MM.1S (cell line): ENCODE data around the gene SERP2.

ENCODE experiments used
- DNase-seq: peaks from one replicate; pipeline ENCODE4 v3.0.0-alpha.2; 2015
- H2AFZ ChIP-seq: fragments of 300-600 bp; sonication (generic); 2 replicates; pipeline ENCODE4 v1.6.0; 2016; ENCODE audit warnings: antibody characterized with exemption, low read length
- H3F3A ChIP-seq: fragments of 300-600 bp; sonication (generic); 2 replicates; pipeline ENCODE4 v1.6.1; 2016; ENCODE audit warnings: mild to moderate bottlenecking, antibody characterized with exemption, low read length, moderate library complexity, mixed read lengths; ENCODE audit not compliant: insufficient read depth
- H3K27ac ChIP-seq: fragments of 300-600 bp; sonication (generic); 2 replicates; pipeline ENCODE4 v1.5.1; 2016; ENCODE audit warnings: mild to moderate bottlenecking, low read length
- H3K27me3 ChIP-seq: fragments of 300-600 bp; sonication (generic); replicated peaks from 2 replicates; pipeline ENCODE4 v1.6.0; 2016; ENCODE audit warnings: low read length; ENCODE audit not compliant: insufficient read depth
- H3K36me3 ChIP-seq: fragments of 300-600 bp; sonication (generic); replicated peaks from 2 replicates; pipeline ENCODE4 v1.6.1; 2016; ENCODE audit warnings: mild to moderate bottlenecking, low read length, mixed read lengths; ENCODE audit not compliant: insufficient read depth
- H3K4me1 ChIP-seq: fragments of 300-600 bp; sonication (generic); 2 replicates; pipeline ENCODE4 v1.6.1; 2016; ENCODE audit warnings: low read length, mixed read lengths
- H3K4me2 ChIP-seq: fragments of 300-600 bp; sonication (generic); 2 replicates; pipeline ENCODE4 v1.6.0; 2016; ENCODE audit warnings: low read depth, low read length
- H3K4me3 ChIP-seq: fragments of 300-600 bp; sonication (generic); 2 replicates; pipeline ENCODE4 v1.5.1; 2016; ENCODE audit warnings: low read length, mixed read lengths
- H3K79me2 ChIP-seq: fragments of 300-600 bp; sonication (generic); 2 replicates; pipeline ENCODE4 v1.6.1; 2016; ENCODE audit warnings: mixed run types, low read length, mixed read lengths
- H3K9ac ChIP-seq: fragments of 300-600 bp; sonication (generic); 2 replicates; pipeline ENCODE4 v1.6.1; 2016; ENCODE audit warnings: low read length, mixed read lengths
- H3K9me2 ChIP-seq: fragments of 300-600 bp; sonication (generic); replicated peaks from 2 replicates; pipeline ENCODE4 v1.6.1; 2016; ENCODE audit warnings: mild to moderate bottlenecking, low read length, mixed read lengths; ENCODE audit not compliant: insufficient read depth
- H3K9me3 ChIP-seq: fragments of 300-600 bp; sonication (generic); replicated peaks from 2 replicates; pipeline ENCODE4 v1.6.1; 2016; ENCODE audit warnings: mild to moderate bottlenecking, low read length, mixed read lengths; ENCODE audit not compliant: insufficient read depth
- H4K20me1 ChIP-seq: fragments of 300-600 bp; sonication (generic); 2 replicates; pipeline ENCODE4 v1.6.1; 2016; ENCODE audit warnings: mild to moderate bottlenecking, low read length, moderate library complexity, mixed read lengths; ENCODE audit not compliant: insufficient read depth
- CTCF ChIP-seq: fragments of 300-600 bp; sonication (generic); IDR thresholded peaks from 2 replicates; pipeline ENCODE4 v1.5.1; 2016; ENCODE audit warnings: antibody characterized with exemption, low read length, mixed read lengths
- EZH2 ChIP-seq: fragments of 300-600 bp; sonication (generic); optimal IDR thresholded peaks from 2 replicates; pipeline ENCODE3; 2017; ENCODE audit warnings: low read depth, mild to moderate bottlenecking, antibody characterized with exemption, low read length, mixed read lengths
- EZH2phosphoT487 ChIP-seq: fragments of 300-600 bp; sonication (generic); IDR thresholded peaks from 2 replicates; pipeline ENCODE4 v1.6.1; 2018; ENCODE audit warnings: antibody characterized with exemption, low read length

The SERP2 gene

GRCh38 chr13:44426461-44426860 is 52.8 kb downstream of the SERP2 start:
- TF ChIP-seq CTCF: no peak
- TF ChIP-seq EZH2phosphoT487: no peak
- TF ChIP-seq EZH2: no peak
- Histone ChIP-seq H2AFZ (no peak overlapping the region), H3K27ac (no peak overlapping the region), H3K9me3 (no peaks in the 10 kb centered on the region), H3K36me3 (no peaks in the 10 kb centered on the region), H3K9ac (no peak overlapping the region), H3K9me2 (no peaks in the 10 kb centered on the region), H3F3A (no peaks in the 10 kb centered on the region), H3K4me1 (no peaks in the 10 kb centered on the region), H3K4me3 (no peak overlapping the region), H3K79me2 (no peaks in the 10 kb centered on the region), H4K20me1 (no peaks in the 10 kb centered on the region), H3K4me2 (no peak overlapping the region), H3K27me3 (no peaks in the 10 kb centered on the region)
- no peak for DNase-seq

- no peaks in the 10 kb centered on the region for H3K9me3 ChIP-seq
- H3K36me3 ChIP-seq: no peaks in the 10 kb centered on the region
- H3F3A ChIP-seq: no peaks in the 10 kb centered on the region
- H3K4me2 ChIP-seq: no peak overlapping the region
- H3K27ac ChIP-seq: no peak overlapping the region
- H4K20me1 ChIP-seq: no peaks in the 10 kb centered on the region
- H2AFZ ChIP-seq: no peak overlapping the region
- no peaks in the 10 kb centered on the region for H3K79me2 ChIP-seq
- no peak for TF ChIP-seq EZH2
- no peak for TF ChIP-seq EZH2phosphoT487
- TF ChIP-seq CTCF: no peak
- no peaks in the 10 kb centered on the region for H3K4me1 ChIP-seq
- no peak overlapping the region for H3K4me3 ChIP-seq
- no peak overlapping the region for H3K9ac ChIP-seq
- no peaks in the 10 kb centered on the region for H3K27me3 ChIP-seq
- no peaks in the 10 kb centered on the region for H3K9me2 ChIP-seq
- no peak for DNase-seq
Observed at GRCh38 chr13:44429311-44429710, 55.7 kb downstream of the SERP2 start.

- TF ChIP-seq EZH2phosphoT487 (no peak), EZH2 (no peak), CTCF (no peak)
- Histone ChIP-seq H3K4me1 (no peaks in the 10 kb centered on the region), H4K20me1 (no peaks in the 10 kb centered on the region), H3K9ac (no peak overlapping the region), H3K27ac (no peak overlapping the region), H3K4me3 (no peak overlapping the region), H2AFZ (no peak overlapping the region), H3K79me2 (no peaks in the 10 kb centered on the region), H3F3A (no peaks in the 10 kb centered on the region), H3K27me3 (no peaks in the 10 kb centered on the region), H3K4me2 (no peak overlapping the region), H3K9me3 (no peaks in the 10 kb centered on the region), H3K36me3 (no peaks in the 10 kb centered on the region), H3K9me2 (no peaks in the 10 kb centered on the region)
- no peak for DNase-seq
Observed at GRCh38 chr13:44431150-44431549, 57.5 kb downstream of the SERP2 start.
